ENCODE measurements around the gene MOK.
"Not testable (repeated sequence)": the region's sequence is repeated elsewhere in the genome, so short reads cannot be mapped to it uniquely, and the experiment has no call there.

Gene MOK

DNA sequence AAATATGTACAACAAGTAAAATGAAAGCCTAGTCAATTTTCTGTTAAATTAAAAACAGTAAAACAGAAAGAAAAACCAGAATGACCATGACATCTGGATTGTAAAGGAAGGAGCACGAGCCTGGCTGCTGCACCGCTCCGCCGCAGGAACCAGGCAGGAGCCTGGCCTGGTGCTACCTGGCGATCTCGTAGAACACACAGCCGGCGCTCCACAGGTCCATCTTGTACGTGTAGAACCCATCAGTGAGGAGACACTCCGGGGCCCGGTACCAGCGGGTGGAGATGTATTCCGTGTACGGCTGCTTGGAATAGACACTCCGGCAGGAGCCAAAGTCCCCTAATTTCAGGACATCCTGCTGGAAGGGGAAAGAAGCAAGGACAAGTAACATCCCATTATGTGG is 54.3 kb downstream of the MOK start:
- H3K27ac ChIP-seq, result no peak overlapping the region
- TF ChIP-seq, protein P1, sequence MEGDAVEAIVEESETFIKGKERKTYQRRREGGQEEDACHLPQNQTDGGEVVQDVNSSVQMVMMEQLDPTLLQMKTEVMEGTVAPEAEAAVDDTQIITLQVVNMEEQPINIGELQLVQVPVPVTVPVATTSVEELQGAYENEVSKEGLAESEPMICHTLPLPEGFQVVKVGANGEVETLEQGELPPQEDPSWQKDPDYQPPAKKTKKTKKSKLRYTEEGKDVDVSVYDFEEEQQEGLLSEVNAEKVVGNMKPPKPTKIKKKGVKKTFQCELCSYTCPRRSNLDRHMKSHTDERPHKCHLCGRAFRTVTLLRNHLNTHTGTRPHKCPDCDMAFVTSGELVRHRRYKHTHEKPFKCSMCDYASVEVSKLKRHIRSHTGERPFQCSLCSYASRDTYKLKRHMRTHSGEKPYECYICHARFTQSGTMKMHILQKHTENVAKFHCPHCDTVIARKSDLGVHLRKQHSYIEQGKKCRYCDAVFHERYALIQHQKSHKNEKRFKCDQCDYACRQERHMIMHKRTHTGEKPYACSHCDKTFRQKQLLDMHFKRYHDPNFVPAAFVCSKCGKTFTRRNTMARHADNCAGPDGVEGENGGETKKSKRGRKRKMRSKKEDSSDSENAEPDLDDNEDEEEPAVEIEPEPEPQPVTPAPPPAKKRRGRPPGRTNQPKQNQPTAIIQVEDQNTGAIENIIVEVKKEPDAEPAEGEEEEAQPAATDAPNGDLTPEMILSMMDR (conservative IDR thresholded peaks at IDR 0.05), result no peak

DNA sequence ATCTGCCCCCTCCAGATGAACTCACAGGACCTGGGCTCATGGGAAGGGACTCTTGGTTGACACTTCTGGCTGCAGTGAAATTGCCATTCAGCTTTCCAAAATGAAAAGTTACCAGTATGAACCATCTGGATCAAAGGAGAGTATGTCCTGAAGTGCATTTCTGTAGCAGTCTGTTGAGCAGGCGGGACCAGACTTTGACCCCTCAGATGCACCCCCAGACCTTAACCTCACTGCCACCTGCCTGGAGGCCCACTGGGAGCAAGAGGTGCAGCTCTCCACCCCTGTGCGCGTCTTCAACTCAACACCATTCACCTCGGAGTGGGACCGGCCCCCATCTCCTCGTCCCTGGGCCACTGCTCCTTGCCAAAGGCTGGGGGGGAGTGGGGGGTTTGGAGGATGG is 55.0 kb downstream of the MOK start:
- TF ChIP-seq, protein P1 (conservative IDR thresholded peaks at IDR 0.05), result no peak
- H3K27ac ChIP-seq, result no peak overlapping the region

DNA sequence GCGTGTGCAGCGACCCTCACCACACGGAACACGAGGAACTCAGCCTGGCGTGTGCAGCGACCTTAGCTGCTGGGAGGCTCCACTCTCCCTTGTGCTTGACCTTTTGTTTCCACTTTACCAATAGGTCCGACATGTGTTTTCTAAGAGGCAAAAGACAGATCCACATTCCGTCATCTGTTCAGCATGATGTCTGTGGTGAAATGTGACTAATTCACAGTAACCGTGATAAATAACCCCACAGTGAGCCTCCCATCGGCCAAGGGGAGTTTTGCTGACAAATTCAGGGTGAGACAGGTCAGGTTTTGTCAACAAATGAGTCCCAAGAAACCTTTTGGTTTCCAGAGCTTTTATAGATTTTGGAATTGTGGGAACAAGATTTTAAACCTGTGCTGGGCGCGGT is 55.9 kb downstream of the MOK start:
- H3K27ac ChIP-seq, result no peak overlapping the region
- TF ChIP-seq, protein P1 (conservative IDR thresholded peaks at IDR 0.05), result no peak

DNA sequence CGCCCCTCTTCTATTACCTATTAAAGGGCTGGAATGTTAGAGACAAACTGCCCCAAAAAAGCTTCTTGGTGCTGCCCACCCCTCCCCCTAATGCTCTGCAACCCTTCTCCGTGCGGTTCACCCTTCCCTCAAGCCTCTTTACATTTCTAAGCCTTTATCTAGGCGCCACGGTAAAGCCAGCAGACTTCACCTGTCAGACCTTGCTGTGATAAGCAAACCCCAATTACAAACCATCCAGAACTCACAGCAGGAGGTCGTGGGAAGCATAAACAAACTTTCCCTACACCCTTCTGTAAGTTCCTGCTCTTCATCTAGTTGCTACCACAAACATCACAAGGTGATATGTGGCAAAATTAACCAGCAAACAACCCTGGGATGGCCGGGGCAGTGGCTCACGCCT is 56.8 kb downstream of the MOK start:
- TF ChIP-seq, protein P1 (conservative IDR thresholded peaks at IDR 0.05), result no peak
- H3K27ac ChIP-seq, result no peak overlapping the region

DNA sequence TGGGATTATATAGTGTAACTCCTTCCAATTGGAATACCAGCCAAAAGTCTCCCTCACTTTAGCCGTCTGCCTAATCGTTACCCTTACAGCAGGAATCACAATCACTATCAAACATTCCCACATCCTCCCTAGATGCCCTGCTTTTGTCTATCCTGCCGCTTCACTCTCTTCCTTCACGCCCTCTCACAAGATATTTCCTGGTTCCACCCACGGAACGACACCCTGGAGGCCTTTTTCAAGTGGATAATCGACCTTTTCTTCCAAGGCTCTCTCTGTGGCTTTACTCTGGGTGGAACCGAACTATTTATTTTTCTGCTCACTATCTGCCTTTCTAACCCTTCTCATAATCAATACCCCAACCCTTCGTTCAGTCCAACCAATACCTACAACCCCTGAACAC is 58.9 kb downstream of the MOK start:
- no peak overlapping the region for H3K27ac ChIP-seq
- TF ChIP-seq, protein P1 (conservative IDR thresholded peaks at IDR 0.05), result no peak

DNA sequence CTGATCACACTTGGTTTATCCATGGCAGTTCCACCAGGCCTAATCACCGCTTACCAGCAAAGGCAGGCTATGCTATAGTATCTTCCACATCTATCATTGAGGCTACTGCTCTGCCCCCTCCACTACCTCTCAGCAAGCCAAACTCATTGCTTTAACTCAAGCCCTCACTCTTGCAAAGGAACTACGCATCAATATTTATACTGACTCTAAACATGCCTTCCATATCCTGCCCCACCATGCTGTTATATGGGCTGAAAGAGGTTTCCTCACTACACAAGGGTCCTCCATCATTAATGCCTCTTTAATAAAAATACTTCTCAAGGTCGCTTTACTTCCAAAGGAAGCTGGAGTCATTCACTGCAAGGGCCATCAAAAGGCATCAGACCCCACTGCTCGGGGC is 61.2 kb downstream of the MOK start:
- H3K27ac ChIP-seq, result not testable (repeated sequence)

DNA sequence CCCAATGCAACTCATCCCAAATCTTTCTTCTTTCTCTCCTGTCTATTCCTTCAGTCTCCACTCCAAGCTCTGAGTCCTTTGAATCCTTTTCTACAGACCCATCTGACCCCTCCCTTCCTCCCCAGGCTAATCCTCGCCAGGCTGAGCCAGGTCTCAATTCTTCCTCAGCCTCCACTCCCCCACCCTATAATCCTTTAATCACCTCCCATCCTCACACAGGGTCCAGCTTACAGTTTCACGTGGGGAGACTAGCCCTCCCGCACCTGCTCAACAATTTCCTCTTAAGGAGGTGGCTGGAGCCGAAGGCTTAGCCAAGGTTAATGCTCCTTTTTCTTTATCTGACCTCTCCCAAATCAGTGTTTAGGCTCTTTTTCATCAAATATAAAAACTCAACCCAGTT is 63.8 kb downstream of the MOK start:
- no peak overlapping the region for H3K27ac ChIP-seq
- TF ChIP-seq, protein P1 (conservative IDR thresholded peaks at IDR 0.05), result no peak

DNA sequence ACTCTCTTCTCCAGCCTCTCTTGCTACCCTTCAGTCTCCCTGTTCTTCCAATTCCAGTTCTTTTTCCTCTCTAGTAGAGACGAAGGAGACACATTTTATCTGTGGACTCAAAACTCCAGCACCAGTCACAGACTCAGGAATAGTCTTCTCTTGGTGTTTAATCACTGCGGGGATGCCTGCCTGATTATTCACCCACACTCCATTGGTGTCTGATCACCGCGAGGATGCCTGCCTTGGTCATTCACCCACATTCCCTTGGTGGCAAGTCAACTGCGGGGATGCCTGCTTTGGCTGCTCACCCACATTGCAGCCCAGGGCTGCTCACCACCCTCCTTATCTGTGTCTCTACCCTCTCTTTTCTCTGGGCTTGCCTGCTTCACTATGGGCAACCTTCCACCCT is 64.5 kb downstream of the MOK start:
- not testable (repeated sequence) for H3K27ac ChIP-seq

DNA sequence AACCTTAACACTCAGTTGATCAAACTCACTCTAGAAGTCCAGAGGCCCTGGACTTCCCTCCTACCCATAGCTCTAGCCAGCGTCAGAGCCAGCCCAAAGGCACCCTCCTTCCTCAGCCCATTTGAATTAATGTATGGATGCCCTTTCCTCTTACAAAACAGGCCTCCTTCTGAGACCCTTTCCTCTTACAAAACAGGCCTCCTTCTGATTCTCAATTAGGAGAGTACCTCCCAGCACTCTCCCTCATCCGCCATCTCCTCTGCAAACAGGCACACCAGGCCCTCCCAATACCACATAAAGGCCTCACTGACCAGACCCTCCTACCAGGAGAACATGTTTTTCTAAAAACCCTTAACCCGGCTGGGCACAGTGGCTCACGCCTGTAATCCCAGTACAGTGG is 65.7 kb downstream of the MOK start:
- TF ChIP-seq, protein P1 (conservative IDR thresholded peaks at IDR 0.05), result no peak
- H3K27ac ChIP-seq, result no peak overlapping the region
